ENCODE measurements around the gene CACNG4. TPM values are rescaled to one million over a fixed set of nuclear protein-coding genes. Genes with fewer than 3 reads are reported as not detected.

Gene CACNG4
- total RNA-seq, 1 donor from 2014 or later = 27.5 TPM

DNA sequence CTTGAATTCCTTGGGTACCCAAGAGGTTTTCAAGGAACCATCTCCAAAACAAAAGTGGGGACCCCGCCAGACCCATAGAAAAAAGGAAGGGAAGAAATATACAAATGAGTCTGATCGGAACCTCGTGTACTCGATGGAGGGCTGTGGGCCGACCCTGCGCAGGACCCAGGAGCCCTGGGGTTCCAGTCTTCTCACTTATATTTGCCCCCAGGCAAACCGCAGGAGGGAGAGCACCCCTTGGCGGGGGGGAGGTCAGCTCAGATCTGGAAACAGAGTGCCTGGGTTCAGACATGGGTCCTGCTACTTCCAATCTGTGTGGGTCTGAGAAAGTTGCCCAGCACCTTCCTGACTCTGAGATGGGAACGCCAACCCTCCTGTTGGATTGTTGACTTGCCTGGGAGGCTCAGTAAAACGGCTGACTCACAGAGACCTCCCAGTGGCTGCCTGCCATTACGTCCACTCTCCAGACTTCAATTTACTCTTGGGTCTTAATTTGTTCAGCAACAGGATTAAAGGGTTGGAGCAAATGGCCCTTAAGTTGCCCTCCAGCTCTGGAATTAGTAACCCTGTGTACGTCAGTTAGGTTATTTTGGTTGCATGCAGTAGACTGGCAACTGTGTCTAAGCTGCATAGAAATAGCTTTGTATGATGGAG is 24.9 kb upstream of the CACNG4 start:
- no peak overlapping the region for H3K27ac Mint-ChIP-seq
- no peak for DNase-seq (ENCODE audit: extremely low spot score, unreplicated experiment)
- no peaks in the 10 kb centered on the region for H3K36me3 Mint-ChIP-seq
- peaks cover 22% of the 10 kb centered on the region for H3K4me1 Mint-ChIP-seq (ENCODE audit: unreplicated experiment)
- no peak overlapping the region for H3K4me3 Mint-ChIP-seq
- peaks cover 15% of the 10 kb centered on the region for H3K9me3 Mint-ChIP-seq
- TF ChIP-seq, protein P1, sequence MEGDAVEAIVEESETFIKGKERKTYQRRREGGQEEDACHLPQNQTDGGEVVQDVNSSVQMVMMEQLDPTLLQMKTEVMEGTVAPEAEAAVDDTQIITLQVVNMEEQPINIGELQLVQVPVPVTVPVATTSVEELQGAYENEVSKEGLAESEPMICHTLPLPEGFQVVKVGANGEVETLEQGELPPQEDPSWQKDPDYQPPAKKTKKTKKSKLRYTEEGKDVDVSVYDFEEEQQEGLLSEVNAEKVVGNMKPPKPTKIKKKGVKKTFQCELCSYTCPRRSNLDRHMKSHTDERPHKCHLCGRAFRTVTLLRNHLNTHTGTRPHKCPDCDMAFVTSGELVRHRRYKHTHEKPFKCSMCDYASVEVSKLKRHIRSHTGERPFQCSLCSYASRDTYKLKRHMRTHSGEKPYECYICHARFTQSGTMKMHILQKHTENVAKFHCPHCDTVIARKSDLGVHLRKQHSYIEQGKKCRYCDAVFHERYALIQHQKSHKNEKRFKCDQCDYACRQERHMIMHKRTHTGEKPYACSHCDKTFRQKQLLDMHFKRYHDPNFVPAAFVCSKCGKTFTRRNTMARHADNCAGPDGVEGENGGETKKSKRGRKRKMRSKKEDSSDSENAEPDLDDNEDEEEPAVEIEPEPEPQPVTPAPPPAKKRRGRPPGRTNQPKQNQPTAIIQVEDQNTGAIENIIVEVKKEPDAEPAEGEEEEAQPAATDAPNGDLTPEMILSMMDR (conservative IDR thresholded peaks at IDR 0.05) = no peak
- H3K27me3 Mint-ChIP-seq = peaks cover 8% of the 10 kb centered on the region

DNA sequence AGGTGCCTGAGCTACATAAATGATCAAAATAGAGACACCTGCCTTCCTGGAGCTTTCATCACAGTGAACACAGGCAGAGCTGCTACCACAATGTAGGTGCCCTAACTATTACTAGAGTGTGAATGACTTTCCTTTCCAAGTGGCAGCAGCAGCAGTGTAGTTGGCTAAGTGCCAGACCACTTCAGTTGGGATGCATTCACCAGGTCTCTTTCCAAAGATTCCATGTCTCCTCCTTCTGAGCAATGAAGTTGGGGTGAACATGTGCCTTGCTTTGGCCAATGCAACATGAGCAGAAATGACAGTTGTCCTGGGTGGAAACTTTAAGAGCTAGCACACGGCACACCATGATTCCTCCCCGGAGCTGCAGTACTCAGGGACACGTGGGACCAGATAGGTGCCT is 23.3 kb upstream of the CACNG4 start:
- TF ChIP-seq, protein P1 (conservative IDR thresholded peaks at IDR 0.05) = no peak
- DNase-seq (ENCODE audit: extremely low spot score, unreplicated experiment) = no peak
- Mint-ChIP-seq H3K4me3 (no peak overlapping the region), H3K27ac (no peak overlapping the region), H3K4me1 (ENCODE audit: unreplicated experiment) (peaks cover 36% of the 10 kb centered on the region), H3K36me3 (no peaks in the 10 kb centered on the region), H3K9me3 (peaks cover 11% of the 10 kb centered on the region), H3K27me3 (peaks cover 17% of the 10 kb centered on the region)

GRCh38 chr17:66941773-66942450 is 22.6 kb upstream of the CACNG4 start:
- no peak for DNase-seq (ENCODE audit: extremely low spot score, unreplicated experiment)
- no peaks in the 10 kb centered on the region for H3K36me3 Mint-ChIP-seq
- H3K4me3 Mint-ChIP-seq = peak overlapping the region; percentile 53
- peaks cover 11% of the 10 kb centered on the region for H3K9me3 Mint-ChIP-seq
- H3K27ac Mint-ChIP-seq = peak overlapping the region; percentile 66
- TF ChIP-seq, protein P1 (conservative IDR thresholded peaks at IDR 0.05) = no peak
- H3K4me1 Mint-ChIP-seq (ENCODE audit: unreplicated experiment) = peaks cover 40% of the 10 kb centered on the region
- peaks cover 20% of the 10 kb centered on the region for H3K27me3 Mint-ChIP-seq

DNA sequence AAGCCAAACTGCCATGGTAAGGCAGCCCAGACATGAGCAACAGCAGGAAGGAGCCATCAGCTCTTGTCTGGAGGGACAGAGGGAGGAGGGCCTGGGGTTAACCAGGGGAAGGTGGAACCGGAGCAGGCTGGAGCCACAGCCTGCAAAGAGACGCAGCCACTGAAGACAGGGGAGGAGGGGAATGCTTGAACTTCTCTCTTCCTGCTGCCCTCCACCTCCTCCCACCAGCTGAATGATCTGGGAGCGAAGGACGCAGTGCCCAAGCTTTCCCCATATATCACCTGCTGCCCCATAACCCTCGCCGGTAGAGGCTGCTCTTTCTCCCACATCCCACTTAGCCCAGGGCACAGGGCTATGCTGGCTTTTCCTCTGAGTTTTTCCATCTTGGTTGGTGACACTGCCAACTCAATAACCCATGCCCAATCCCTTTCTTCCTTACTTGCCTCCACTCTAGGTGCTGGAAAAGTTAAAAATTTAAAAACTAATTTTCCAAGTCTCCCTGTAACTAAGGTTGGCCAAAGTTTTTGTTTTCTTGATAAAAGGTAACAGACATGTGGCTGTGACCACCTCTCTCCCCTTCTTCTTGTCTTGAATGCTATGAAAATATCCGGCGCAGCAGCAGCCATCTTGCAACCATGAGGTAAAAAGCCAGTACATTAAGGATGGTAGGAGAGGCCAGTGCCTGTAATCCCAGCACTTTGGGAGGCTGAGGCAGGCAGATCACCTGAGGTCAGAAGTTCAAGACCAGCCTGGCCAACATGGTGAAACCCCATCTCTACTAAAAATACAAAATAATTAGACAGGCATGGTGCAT is 21.8 kb upstream of the CACNG4 start:
- TF ChIP-seq, protein P1 (conservative IDR thresholded peaks at IDR 0.05) = no peak
- no peak for DNase-seq (ENCODE audit: extremely low spot score, unreplicated experiment)
- H3K27ac Mint-ChIP-seq = peak overlapping the region; percentile 66
- H3K4me3 Mint-ChIP-seq = peak overlapping the region; percentile 53
- H3K36me3 Mint-ChIP-seq = no peaks in the 10 kb centered on the region
- H3K4me1 Mint-ChIP-seq (ENCODE audit: unreplicated experiment) = peaks cover 40% of the 10 kb centered on the region
- peaks cover 20% of the 10 kb centered on the region for H3K27me3 Mint-ChIP-seq
- peaks cover 11% of the 10 kb centered on the region for H3K9me3 Mint-ChIP-seq

DNA sequence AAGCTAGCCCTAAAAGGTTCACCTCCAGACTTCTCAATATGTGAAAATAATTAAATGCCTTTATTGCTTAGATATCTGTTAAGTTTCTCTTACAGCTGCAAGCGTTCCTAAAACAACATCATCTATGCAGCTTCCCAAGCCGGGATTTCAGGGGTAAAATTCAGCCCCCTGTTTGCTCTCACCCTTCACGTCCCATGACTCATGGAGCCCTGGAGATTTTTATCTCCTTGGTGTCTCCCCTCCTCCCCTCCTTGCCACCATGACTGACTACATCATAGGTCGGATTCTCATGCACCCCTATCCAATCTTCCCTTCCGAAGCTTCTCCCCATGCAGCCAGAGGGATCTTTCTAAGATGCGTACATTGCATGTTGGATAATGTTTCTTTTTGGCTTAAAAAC is 21.0 kb upstream of the CACNG4 start:
- Mint-ChIP-seq H3K9me3 (peaks cover 4% of the 10 kb centered on the region), H3K4me1 (ENCODE audit: unreplicated experiment) (peaks cover 40% of the 10 kb centered on the region), H3K27ac (no peak overlapping the region), H3K27me3 (peaks cover 20% of the 10 kb centered on the region), H3K36me3 (no peaks in the 10 kb centered on the region), H3K4me3 (peak overlapping the region; percentile 21)
- TF ChIP-seq, protein P1 (conservative IDR thresholded peaks at IDR 0.05) = no peak
- no peak for DNase-seq (ENCODE audit: extremely low spot score, unreplicated experiment)
